OCI-LY1 (cell line): ENCODE data around the gene ATG2A.

Experiments used
- H2AFZ ChIP-seq: fragments of 200-600 bp; sonication (generic), shearing (Covaris generic); 2 replicates; pipeline ENCODE4 v1.6.0; 2014; ENCODE audit warnings: antibody characterized with exemption, mild to moderate bottlenecking, low read length
- H3F3A ChIP-seq: fragments of 200-600 bp; sonication (generic), shearing (Covaris generic); 2 replicates; pipeline ENCODE4 v1.6.0; 2014; ENCODE audit warnings: mild to moderate bottlenecking, antibody characterized with exemption, low read length, moderate library complexity; ENCODE audit not compliant: insufficient read depth
- H3K27ac ChIP-seq: fragments of 200-600 bp; sonication (generic); 2 replicates; pipeline ENCODE4 v1.5.1; 2014; ENCODE audit warnings: low read length, mixed run types, mild to moderate bottlenecking, low read depth; ENCODE audit not compliant: poor library complexity, severe bottlenecking
- H3K27me3 ChIP-seq: fragments of 200-600 bp; sonication (generic); 2 replicates; pipeline ENCODE4 v1.6.0; 2014; ENCODE audit warnings: antibody characterized with exemption, mild to moderate bottlenecking, low read length, moderate library complexity; ENCODE audit not compliant: insufficient read depth
- H3K36me3 ChIP-seq: fragments of 200-600 bp; sonication (generic); 2 replicates; pipeline ENCODE4 v1.6.1; 2014; ENCODE audit warnings: mild to moderate bottlenecking, antibody characterized with exemption, low read length, moderate library complexity, mixed read lengths; ENCODE audit not compliant: insufficient read depth
- H3K4me1 ChIP-seq: fragments of 200-600 bp; sonication (generic); 2 replicates; pipeline ENCODE4 v1.5.1; 2014; ENCODE audit warnings: mild to moderate bottlenecking, low read length, moderate library complexity; ENCODE audit not compliant: insufficient read depth, severe bottlenecking
- H3K4me2 ChIP-seq: fragments of 200-600 bp; sonication (generic), shearing (Covaris generic); 2 replicates; pipeline ENCODE4 v1.6.1; 2014; ENCODE audit warnings: low read length
- H3K4me3 ChIP-seq: fragments of 200-600 bp; sonication (generic); 2 replicates; pipeline ENCODE4 v1.5.1; 2014; ENCODE audit warnings: low read length, low read depth, mild to moderate bottlenecking, mixed read lengths; ENCODE audit not compliant: poor library complexity, severe bottlenecking
- H3K79me2 ChIP-seq: fragments of 200-600 bp; shearing (Covaris generic); 2 replicates; pipeline ENCODE4 v1.6.1; 2016; ENCODE audit warnings: mixed run types, low read length, mixed read lengths; ENCODE audit not compliant: insufficient read depth
- H3K9ac ChIP-seq: fragments of 200-600 bp; sonication (generic), shearing (Covaris generic); 2 replicates; pipeline ENCODE4 v1.6.1; 2014; ENCODE audit warnings: mild to moderate bottlenecking, low read length, mixed read lengths
- H3K9me2 ChIP-seq: fragments of 200-600 bp; sonication (generic), shearing (Covaris generic); 2 replicates; pipeline ENCODE4 v1.6.1; 2014; ENCODE audit warnings: low read depth, mild to moderate bottlenecking, low read length, mixed read lengths
- H3K9me3 ChIP-seq: fragments of 200-600 bp; shearing (Covaris generic); 2 replicates; pipeline ENCODE4 v1.6.1; 2014; ENCODE audit warnings: low read length, mixed read lengths
- H4K20me1 ChIP-seq: fragments of 200-600 bp; sonication (generic), shearing (Covaris generic); 2 replicates; pipeline ENCODE4 v1.6.0; 2016; ENCODE audit warnings: mild to moderate bottlenecking, low read length; ENCODE audit not compliant: insufficient read depth
- EZH2 ChIP-seq: fragments of 200-600 bp; sonication (generic), shearing (Covaris generic); IDR thresholded peaks from 2 replicates; pipeline ENCODE4 v1.8.0; 2017; ENCODE audit warnings: borderline replicate concordance, mixed run types, mild to moderate bottlenecking, antibody characterized with exemption, low read length, moderate library complexity, mixed read lengths
- TF ChIP-seq, protein P1 (sequence below): fragments of 200-600 bp; sonication (generic), shearing (Covaris generic); IDR thresholded peaks from 2 replicates; pipeline ENCODE4 v1.5.1; 2017; ENCODE audit warnings: mild to moderate bottlenecking, antibody characterized with exemption, low read length, moderate library complexity, mixed read lengths

ATG2A gene

GRCh38 chr11:64898541-64898940 lies 18.5 kb downstream of the ATG2A start:
- H3K36me3 ChIP-seq, result peaks cover 45% of the 10 kb centered on the region

GRCh38 chr11:64898076-64898445 lies 18.9 kb downstream of the ATG2A start:
- TF ChIP-seq EZH2, result no peak
- TF ChIP-seq, protein P1, sequence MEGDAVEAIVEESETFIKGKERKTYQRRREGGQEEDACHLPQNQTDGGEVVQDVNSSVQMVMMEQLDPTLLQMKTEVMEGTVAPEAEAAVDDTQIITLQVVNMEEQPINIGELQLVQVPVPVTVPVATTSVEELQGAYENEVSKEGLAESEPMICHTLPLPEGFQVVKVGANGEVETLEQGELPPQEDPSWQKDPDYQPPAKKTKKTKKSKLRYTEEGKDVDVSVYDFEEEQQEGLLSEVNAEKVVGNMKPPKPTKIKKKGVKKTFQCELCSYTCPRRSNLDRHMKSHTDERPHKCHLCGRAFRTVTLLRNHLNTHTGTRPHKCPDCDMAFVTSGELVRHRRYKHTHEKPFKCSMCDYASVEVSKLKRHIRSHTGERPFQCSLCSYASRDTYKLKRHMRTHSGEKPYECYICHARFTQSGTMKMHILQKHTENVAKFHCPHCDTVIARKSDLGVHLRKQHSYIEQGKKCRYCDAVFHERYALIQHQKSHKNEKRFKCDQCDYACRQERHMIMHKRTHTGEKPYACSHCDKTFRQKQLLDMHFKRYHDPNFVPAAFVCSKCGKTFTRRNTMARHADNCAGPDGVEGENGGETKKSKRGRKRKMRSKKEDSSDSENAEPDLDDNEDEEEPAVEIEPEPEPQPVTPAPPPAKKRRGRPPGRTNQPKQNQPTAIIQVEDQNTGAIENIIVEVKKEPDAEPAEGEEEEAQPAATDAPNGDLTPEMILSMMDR, result no peak
- Histone ChIP-seq H3K4me3 (no peak overlapping the region), H3K4me2 (no peak overlapping the region), H4K20me1 (no peaks in the 10 kb centered on the region), H3K9me2 (no peaks in the 10 kb centered on the region), H3K27ac (no peak overlapping the region), H3F3A (no peaks in the 10 kb centered on the region), H3K9ac (no peak overlapping the region), H3K9me3 (no peaks in the 10 kb centered on the region), H3K79me2 (no peaks in the 10 kb centered on the region), H3K27me3 (no peaks in the 10 kb centered on the region), H3K4me1 (peaks cover 16% of the 10 kb centered on the region), H3K36me3 (peaks cover 41% of the 10 kb centered on the region), H2AFZ (no peak overlapping the region)

More at GRCh38 chr11:64898541-64898940, 18.5 kb downstream of the ATG2A start:
- TF ChIP-seq, protein P1, result no peak
- no peak for TF ChIP-seq EZH2
- Histone ChIP-seq H3K4me1 (peaks cover 14% of the 10 kb centered on the region), H3K4me2 (no peak overlapping the region), H4K20me1 (no peaks in the 10 kb centered on the region), H3K9me2 (no peaks in the 10 kb centered on the region), H3F3A (no peaks in the 10 kb centered on the region), H3K9ac (no peak overlapping the region), H3K27ac (no peak overlapping the region), H3K79me2 (no peaks in the 10 kb centered on the region), H3K4me3 (no peak overlapping the region), H3K9me3 (no peaks in the 10 kb centered on the region), H3K27me3 (no peaks in the 10 kb centered on the region), H2AFZ (no peak overlapping the region)

- Histone ChIP-seq H3K79me2 (no peaks in the 10 kb centered on the region), H3F3A (no peaks in the 10 kb centered on the region), H3K27me3 (no peaks in the 10 kb centered on the region), H3K27ac (no peak overlapping the region), H3K9me3 (no peaks in the 10 kb centered on the region), H4K20me1 (no peaks in the 10 kb centered on the region), H3K9ac (no peak overlapping the region), H3K36me3 (peaks cover 39% of the 10 kb centered on the region), H2AFZ (no peak overlapping the region), H3K4me1 (peaks cover 21% of the 10 kb centered on the region), H3K9me2 (no peaks in the 10 kb centered on the region), H3K4me3 (no peak overlapping the region), H3K4me2 (no peak overlapping the region)
- TF ChIP-seq EZH2, result no peak
- TF ChIP-seq, protein P1, result no peak
Observed at GRCh38 chr11:64897381-64898075, 19.5 kb downstream of the ATG2A start.
